ENCODE results near the gene RNF213. TPM values are rescaled to one million over a fixed set of nuclear protein-coding genes. Genes with fewer than 3 reads are reported as not detected.
A peak's percentile ranks its signal among the peaks of the same experiment; 100 is the strongest.

RNF213 gene
- total and polyA plus RNA-seq, 4 donors = 18.2 to 104 (median 33.5) TPM

DNA sequence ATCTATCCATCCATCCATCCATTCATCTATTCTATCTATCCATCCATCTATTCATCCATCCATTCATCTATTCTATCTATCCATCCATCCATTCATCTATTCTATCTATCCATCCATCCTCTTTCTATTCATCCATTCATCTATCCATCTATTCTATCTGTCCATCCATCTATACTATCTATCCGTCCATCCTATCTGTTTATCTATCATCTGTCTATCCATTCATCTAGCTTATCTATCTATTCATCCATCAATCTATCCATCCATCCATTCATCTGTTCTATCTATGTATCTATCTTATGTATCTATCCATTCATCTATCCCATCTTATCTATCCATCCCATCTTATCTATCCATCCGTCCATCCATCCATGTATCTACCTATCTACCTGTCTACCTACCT lies 8.8 kb downstream of the RNF213 start:
- Histone ChIP-seq H3K27ac (ENCODE audit: low read depth in 1 of 2, low read length in 2 of 2) (no peak overlapping the region), H3K9ac (ENCODE audit: low read depth in 1 of 2, low read length in 2 of 2) (no peak overlapping the region), H3K4me3 (ENCODE audit: low read depth in 1 of 3, low read length in 3 of 3) (no peak overlapping the region), H3K4me1 (ENCODE audit: control insufficient read depth in 4 of 4, insufficient read depth in 4 of 4, low read length in 3 of 4) (peaks cover 2 to 5% (median 4%) of the 10 kb centered on the region in 4 donors), H3K9me3 (ENCODE audit: control insufficient read depth in 4 of 4, low read length in 3 of 4) (no peaks in the 10 kb centered on the region), H3K36me3 (ENCODE audit: control insufficient read depth in 4 of 4, insufficient read depth in 3 of 4, low read depth in 1 of 4, low read length in 3 of 4) (peaks cover 10 to 19% (median 13%) of the 10 kb centered on the region in 4 donors), H3K27me3 (ENCODE audit: control insufficient read depth in 4 of 4, insufficient read depth in 4 of 4, low read length in 3 of 4) (no peaks in the 10 kb centered on the region)
- 86% methylated on average over 2 of the region's 2 CpGs for WGBS
- TF ChIP-seq GABPA (IDR thresholded peaks at IDR 0.05 in 1 of 2, conservative IDR thresholded peaks at IDR 0.05 in 1 of 2) (no peak), HNF4A (conservative IDR thresholded peaks at IDR 0.05) (no peak), NR2F2 (IDR thresholded peaks at IDR 0.05) (no peak)
- TF ChIP-seq, protein P1, sequence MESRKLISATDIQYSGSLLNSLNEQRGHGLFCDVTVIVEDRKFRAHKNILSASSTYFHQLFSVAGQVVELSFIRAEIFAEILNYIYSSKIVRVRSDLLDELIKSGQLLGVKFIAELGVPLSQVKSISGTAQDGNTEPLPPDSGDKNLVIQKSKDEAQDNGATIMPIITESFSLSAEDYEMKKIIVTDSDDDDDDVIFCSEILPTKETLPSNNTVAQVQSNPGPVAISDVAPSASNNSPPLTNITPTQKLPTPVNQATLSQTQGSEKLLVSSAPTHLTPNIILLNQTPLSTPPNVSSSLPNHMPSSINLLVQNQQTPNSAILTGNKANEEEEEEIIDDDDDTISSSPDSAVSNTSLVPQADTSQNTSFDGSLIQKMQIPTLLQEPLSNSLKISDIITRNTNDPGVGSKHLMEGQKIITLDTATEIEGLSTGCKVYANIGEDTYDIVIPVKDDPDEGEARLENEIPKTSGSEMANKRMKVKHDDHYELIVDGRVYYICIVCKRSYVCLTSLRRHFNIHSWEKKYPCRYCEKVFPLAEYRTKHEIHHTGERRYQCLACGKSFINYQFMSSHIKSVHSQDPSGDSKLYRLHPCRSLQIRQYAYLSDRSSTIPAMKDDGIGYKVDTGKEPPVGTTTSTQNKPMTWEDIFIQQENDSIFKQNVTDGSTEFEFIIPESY (IDR thresholded peaks at IDR 0.05) = no peak
- TF ChIP-seq, protein P2, sequence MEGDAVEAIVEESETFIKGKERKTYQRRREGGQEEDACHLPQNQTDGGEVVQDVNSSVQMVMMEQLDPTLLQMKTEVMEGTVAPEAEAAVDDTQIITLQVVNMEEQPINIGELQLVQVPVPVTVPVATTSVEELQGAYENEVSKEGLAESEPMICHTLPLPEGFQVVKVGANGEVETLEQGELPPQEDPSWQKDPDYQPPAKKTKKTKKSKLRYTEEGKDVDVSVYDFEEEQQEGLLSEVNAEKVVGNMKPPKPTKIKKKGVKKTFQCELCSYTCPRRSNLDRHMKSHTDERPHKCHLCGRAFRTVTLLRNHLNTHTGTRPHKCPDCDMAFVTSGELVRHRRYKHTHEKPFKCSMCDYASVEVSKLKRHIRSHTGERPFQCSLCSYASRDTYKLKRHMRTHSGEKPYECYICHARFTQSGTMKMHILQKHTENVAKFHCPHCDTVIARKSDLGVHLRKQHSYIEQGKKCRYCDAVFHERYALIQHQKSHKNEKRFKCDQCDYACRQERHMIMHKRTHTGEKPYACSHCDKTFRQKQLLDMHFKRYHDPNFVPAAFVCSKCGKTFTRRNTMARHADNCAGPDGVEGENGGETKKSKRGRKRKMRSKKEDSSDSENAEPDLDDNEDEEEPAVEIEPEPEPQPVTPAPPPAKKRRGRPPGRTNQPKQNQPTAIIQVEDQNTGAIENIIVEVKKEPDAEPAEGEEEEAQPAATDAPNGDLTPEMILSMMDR (IDR thresholded peaks at IDR 0.05; ENCODE audit: low read depth, low read length, missing input control) = no peak
- no peak for DNase-seq (ENCODE audit: low spot score)

DNA sequence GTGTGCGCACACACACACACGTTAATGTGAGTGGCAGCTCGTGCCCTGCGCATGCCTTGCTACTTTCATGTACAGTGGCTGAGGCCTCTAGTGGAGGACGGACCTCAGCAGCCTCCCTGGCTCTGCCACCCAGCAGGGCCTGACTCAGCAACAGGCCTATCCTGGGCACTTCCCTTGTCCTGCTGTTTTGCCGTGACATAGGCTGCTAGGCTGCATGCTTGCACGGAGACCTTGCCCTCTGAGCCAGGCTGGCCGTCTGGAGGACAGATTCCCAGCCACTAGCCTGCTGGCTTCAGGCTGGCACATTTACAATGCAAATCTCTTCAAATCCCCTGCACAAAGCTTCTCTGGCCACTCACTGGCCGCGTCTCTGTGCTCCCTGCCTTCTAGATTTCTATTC lies 9.5 kb downstream of the RNF213 start:
- Histone ChIP-seq H3K27me3 (ENCODE audit: control insufficient read depth in 4 of 4, insufficient read depth in 4 of 4, low read length in 3 of 4) (no peaks in the 10 kb centered on the region), H3K9me3 (ENCODE audit: control insufficient read depth in 4 of 4, low read length in 3 of 4) (no peaks in the 10 kb centered on the region), H3K4me3 (ENCODE audit: low read depth in 1 of 3, low read length in 3 of 3) (no peak overlapping the region), H3K36me3 (ENCODE audit: control insufficient read depth in 4 of 4, insufficient read depth in 3 of 4, low read depth in 1 of 4, low read length in 3 of 4) (peaks cover 10 to 22% (median 13%) of the 10 kb centered on the region in 4 donors), H3K4me1 (ENCODE audit: control insufficient read depth in 4 of 4, insufficient read depth in 4 of 4, low read length in 3 of 4) (no peaks in the 10 kb centered on the region), H3K27ac (ENCODE audit: low read depth in 1 of 2, low read length in 2 of 2) (no peak overlapping the region), H3K9ac (ENCODE audit: low read depth in 1 of 2, low read length in 2 of 2) (no peak overlapping the region)
- no peak for DNase-seq (ENCODE audit: low spot score)
- no peak for TF ChIP-seq RAD21 (IDR thresholded peaks at IDR 0.05)
- TF ChIP-seq JUND (IDR thresholded peaks at IDR 0.05) = no peak
- TF ChIP-seq FOXA2 (IDR thresholded peaks at IDR 0.05) = no peak
- no peak for TF ChIP-seq NR2F2 (IDR thresholded peaks at IDR 0.05)
- TF ChIP-seq, protein P3, sequence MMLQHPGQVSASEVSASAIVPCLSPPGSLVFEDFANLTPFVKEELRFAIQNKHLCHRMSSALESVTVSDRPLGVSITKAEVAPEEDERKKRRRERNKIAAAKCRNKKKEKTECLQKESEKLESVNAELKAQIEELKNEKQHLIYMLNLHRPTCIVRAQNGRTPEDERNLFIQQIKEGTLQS (IDR thresholded peaks at IDR 0.05) = no peak
- no peak for TF ChIP-seq FOXA1 (IDR thresholded peaks at IDR 0.05)
- TF ChIP-seq, protein P4, sequence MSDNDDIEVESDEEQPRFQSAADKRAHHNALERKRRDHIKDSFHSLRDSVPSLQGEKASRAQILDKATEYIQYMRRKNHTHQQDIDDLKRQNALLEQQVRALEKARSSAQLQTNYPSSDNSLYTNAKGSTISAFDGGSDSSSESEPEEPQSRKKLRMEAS (IDR thresholded peaks at IDR 0.05) = no peak
- no peak for TF ChIP-seq GABPA (IDR thresholded peaks at IDR 0.05 in 1 of 2, conservative IDR thresholded peaks at IDR 0.05 in 1 of 2)
- TF ChIP-seq SP1 (IDR thresholded peaks at IDR 0.05) = no peak
- TF ChIP-seq EGR1 (IDR thresholded peaks at IDR 0.05; ENCODE audit: low read depth in 2 of 2) = no peak
- WGBS = 92% methylated on average over 10 of the region's 10 CpGs

DNA sequence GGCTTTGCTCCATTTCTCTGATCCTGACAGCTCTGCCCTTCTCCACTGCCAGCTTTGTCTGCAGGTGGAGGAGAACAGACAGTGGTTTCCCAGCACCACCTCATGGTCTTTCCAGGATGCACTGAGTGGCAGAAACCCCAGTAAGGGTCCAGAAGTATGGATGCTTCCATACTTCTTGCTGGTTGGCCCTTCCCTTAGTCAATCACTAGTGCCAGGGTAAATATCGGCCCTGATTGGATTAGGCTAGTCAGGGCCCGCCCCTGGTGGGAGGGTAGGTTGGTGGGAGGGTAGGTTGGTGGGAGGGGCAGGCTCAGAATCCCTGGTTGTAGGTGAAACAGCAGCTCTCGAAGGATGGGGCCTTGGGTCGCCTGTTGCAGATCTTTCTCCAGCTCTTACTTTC lies 10.2 kb downstream of the RNF213 start:
- H3K9me3 ChIP-seq (ENCODE audit: control insufficient read depth in 4 of 4, low read length in 3 of 4) = no peaks in the 10 kb centered on the region
- H3K27ac ChIP-seq (ENCODE audit: low read depth in 1 of 2, low read length in 2 of 2) = no peak overlapping the region
- H3K9ac ChIP-seq (ENCODE audit: low read depth in 1 of 2, low read length in 2 of 2) = no peak overlapping the region
- H3K4me1 ChIP-seq (ENCODE audit: control insufficient read depth in 4 of 4, insufficient read depth in 4 of 4, low read length in 3 of 4) = no peaks in the 10 kb centered on the region
- DNase-seq (ENCODE audit: low spot score) = no peak
- peaks cover 10 to 22% (median 13%) of the 10 kb centered on the region in 4 donors for H3K36me3 ChIP-seq (ENCODE audit: control insufficient read depth in 4 of 4, insufficient read depth in 3 of 4, low read depth in 1 of 4, low read length in 3 of 4)
- WGBS = 91% methylated on average over 4 of the region's 4 CpGs
- no peak overlapping the region for H3K4me3 ChIP-seq (ENCODE audit: low read depth in 1 of 3, low read length in 3 of 3)
- peak; percentile 42 for TF ChIP-seq SP1 (IDR thresholded peaks at IDR 0.05)
- no peak for TF ChIP-seq RAD21 (IDR thresholded peaks at IDR 0.05)
- no peaks in the 10 kb centered on the region for H3K27me3 ChIP-seq (ENCODE audit: control insufficient read depth in 4 of 4, insufficient read depth in 4 of 4, low read length in 3 of 4)

Measured in liver (tissue), 9 donors.